Osteocyte (in vitro differentiated cells): ENCODE measurements around the gene NHERF1. TPM values are rescaled to one million over a fixed set of nuclear protein-coding genes. Genes with fewer than 3 reads are reported as not detected.

Experiments used
- DNase-seq: peaks from one replicate; pipeline ENCODE4 v3.0.0; 2021; ENCODE audit warnings: mixed read lengths; ENCODE audit not compliant: unreplicated experiment; ENCODE audit errors: extremely low spot score
- H3K27ac Mint-ChIP-seq: one replicate; pipeline ENCODE4 v1.8.0; 2021; ENCODE audit warnings: mild to moderate bottlenecking, mixed read lengths; ENCODE audit not compliant: unreplicated experiment
- H3K27me3 Mint-ChIP-seq: one replicate; pipeline ENCODE4 v1.8.0; 2021; ENCODE audit warnings: mixed read lengths; ENCODE audit not compliant: unreplicated experiment
- H3K36me3 Mint-ChIP-seq: one replicate; pipeline ENCODE4 v1.8.0; 2021; ENCODE audit warnings: mixed read lengths; ENCODE audit not compliant: unreplicated experiment
- H3K4me1 Mint-ChIP-seq: one replicate; pipeline ENCODE4 v1.8.0; 2021; ENCODE audit warnings: mixed read lengths; ENCODE audit not compliant: unreplicated experiment
- H3K4me3 Mint-ChIP-seq: one replicate; pipeline ENCODE4 v1.8.0; 2021; ENCODE audit warnings: mild to moderate bottlenecking, moderate library complexity, mixed read lengths; ENCODE audit not compliant: unreplicated experiment
- H3K9me3 Mint-ChIP-seq: one replicate; pipeline ENCODE4 v1.8.0; 2021; ENCODE audit warnings: mixed read lengths; ENCODE audit not compliant: unreplicated experiment
- CTCF ChIP-seq: fragments of 200-600 bp; sonication (generic); IDR thresholded peaks from 2 replicates; pipeline ENCODE4 v1.5.0; 2021; ENCODE audit warnings: antibody characterized with exemption, mild to moderate bottlenecking, moderate library complexity
- total RNA-seq: library from RNA; stranded (reverse); gene quantifications from 2 replicates; pipeline ENCODE4 v1.2.1, GENCODE V29; 2021

The NHERF1 gene
- total RNA-seq, 1 donor from 2014 or later, result 117 TPM

GRCh38 chr17:74798239-74798707, 49.8 kb downstream of the NHERF1 start:
- TF ChIP-seq CTCF, result no peak
- H3K27ac Mint-ChIP-seq, result peak overlapping the region; percentile 75
- peaks cover 30% of the 10 kb centered on the region for H3K36me3 Mint-ChIP-seq

DNA sequence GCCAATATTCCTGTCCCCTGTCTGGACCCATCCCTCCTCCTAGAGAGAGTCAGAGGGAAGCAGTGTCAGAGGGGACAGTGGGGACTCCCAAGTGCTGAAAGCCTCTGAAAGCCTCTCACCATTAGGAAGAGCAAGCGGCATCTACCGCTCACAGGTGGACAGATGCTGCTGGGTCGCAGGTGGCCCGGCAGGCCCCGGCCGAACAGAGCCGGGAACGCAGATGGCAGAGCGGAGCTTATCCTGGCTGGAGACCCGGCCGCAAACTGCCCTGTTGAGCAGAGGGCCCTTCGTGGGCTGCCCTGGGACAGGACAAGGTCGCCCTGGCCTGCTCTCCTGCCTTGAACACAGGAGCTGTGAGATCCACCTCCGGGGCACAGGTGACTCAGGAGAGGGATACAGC, 50.7 kb downstream of the NHERF1 start:
- Mint-ChIP-seq H3K27me3 (no peaks in the 10 kb centered on the region), H3K9me3 (no peaks in the 10 kb centered on the region), H3K4me3 (no peak overlapping the region), H3K4me1 (peaks cover 28% of the 10 kb centered on the region), H3K27ac (peak overlapping the region; percentile 75), H3K36me3 (peaks cover 34% of the 10 kb centered on the region)
- DNase-seq, result no peak
- no peak for TF ChIP-seq CTCF

More at GRCh38 chr17:74798239-74798707, 49.8 kb downstream of the NHERF1 start:
- H3K27me3 Mint-ChIP-seq, result no peaks in the 10 kb centered on the region
- H3K4me3 Mint-ChIP-seq, result no peak overlapping the region
- no peak for DNase-seq
- no peaks in the 10 kb centered on the region for H3K9me3 Mint-ChIP-seq
- peaks cover 28% of the 10 kb centered on the region for H3K4me1 Mint-ChIP-seq

- no peak for TF ChIP-seq CTCF
- H3K9me3 Mint-ChIP-seq, result no peaks in the 10 kb centered on the region
- H3K36me3 Mint-ChIP-seq, result peaks cover 31% of the 10 kb centered on the region
- no peak for DNase-seq
- no peak overlapping the region for H3K27ac Mint-ChIP-seq
- no peak overlapping the region for H3K4me3 Mint-ChIP-seq
- peaks cover 28% of the 10 kb centered on the region for H3K4me1 Mint-ChIP-seq
- no peaks in the 10 kb centered on the region for H3K27me3 Mint-ChIP-seq
These were observed 52.1 kb downstream of the NHERF1 start for GRCh38 chr17:74800531-74800930.

- Mint-ChIP-seq H3K27me3 (no peaks in the 10 kb centered on the region), H3K4me3 (no peak overlapping the region)
These were observed 53.5 kb downstream of the NHERF1 start for GRCh38 chr17:74801896-74802295.

DNA sequence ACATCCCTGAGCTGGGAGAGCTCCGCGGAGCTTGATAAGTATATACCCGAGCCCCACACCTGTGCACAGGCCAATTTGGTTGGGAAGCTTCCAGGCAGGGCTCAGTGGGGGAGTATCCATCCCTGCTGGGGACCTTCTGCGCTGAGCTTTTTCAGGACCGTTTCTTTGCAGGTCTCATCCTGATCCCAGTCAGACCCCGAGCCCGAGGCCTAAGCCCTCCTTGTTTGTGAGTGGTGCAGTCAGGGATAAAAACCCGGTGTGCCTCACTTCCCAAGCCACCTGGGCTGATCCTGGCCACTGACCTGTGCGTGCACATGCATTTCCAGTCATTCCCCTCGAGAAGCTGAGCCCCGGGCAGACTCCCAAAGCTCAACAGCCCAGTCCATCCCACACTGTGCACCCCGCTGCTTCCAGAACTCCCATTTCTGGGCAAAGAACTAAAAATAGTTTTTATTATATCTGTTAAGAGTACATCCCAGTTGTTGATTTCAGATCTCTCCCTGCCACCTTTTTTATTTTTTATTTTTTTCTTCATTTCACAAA, 55.0 kb downstream of the NHERF1 start:
- H3K27ac Mint-ChIP-seq, result no peak overlapping the region
- no peak for DNase-seq
- H3K36me3 Mint-ChIP-seq, result peaks cover 23% of the 10 kb centered on the region
- H3K4me1 Mint-ChIP-seq, result peaks cover 17% of the 10 kb centered on the region
- no peak for TF ChIP-seq CTCF
- H3K27me3 Mint-ChIP-seq, result no peaks in the 10 kb centered on the region
- H3K4me3 Mint-ChIP-seq, result no peak overlapping the region
- H3K9me3 Mint-ChIP-seq, result no peaks in the 10 kb centered on the region

More at GRCh38 chr17:74801896-74802295, 53.5 kb downstream of the NHERF1 start:
- Mint-ChIP-seq H3K27ac (no peak overlapping the region), H3K9me3 (no peaks in the 10 kb centered on the region), H3K36me3 (peaks cover 23% of the 10 kb centered on the region), H3K4me1 (peaks cover 28% of the 10 kb centered on the region)
- no peak for DNase-seq
- TF ChIP-seq CTCF, result no peak
